Osteoblast (primary cell): ENCODE results near the gene FTO. TPM values are rescaled to one million over a fixed set of nuclear protein-coding genes. Genes with fewer than 3 reads are reported as not detected.
A peak's percentile ranks its signal among the peaks of the same experiment; 100 is the strongest.

ENCODE experiments used
- DNase-seq: peaks from one replicate; pipeline ENCODE4 v3.0.0; 2011; ENCODE audit warnings: low spot score, mixed read lengths; ENCODE audit not compliant: insufficient read length; ENCODE audit errors: missing footprints
- H2AFZ ChIP-seq: 2 replicates; pipeline ENCODE4 v1.6.0; 2011; ENCODE audit warnings: mild to moderate bottlenecking, low read length
- H3K27ac ChIP-seq: 2 replicates; pipeline ENCODE4 v1.5.1; 2011; ENCODE audit warnings: mild to moderate bottlenecking, low read depth, low read length, moderate library complexity
- H3K27me3 ChIP-seq: 2 replicates; pipeline ENCODE4 v1.6.0; 2012; ENCODE audit warnings: mild to moderate bottlenecking, control low read depth, inconsistent platforms, low read length, moderate library complexity; ENCODE audit not compliant: insufficient read depth
- H3K36me3 ChIP-seq: 2 replicates; pipeline ENCODE4 v1.5.1; 2011; ENCODE audit warnings: mild to moderate bottlenecking, low read length, control low read depth, moderate library complexity; ENCODE audit not compliant: insufficient read depth
- H3K4me1 ChIP-seq: 2 replicates; pipeline ENCODE4 v1.5.1; 2011; ENCODE audit warnings: mild to moderate bottlenecking, low read length, control low read depth, moderate library complexity; ENCODE audit not compliant: insufficient read depth
- H3K4me2 ChIP-seq: 2 replicates; pipeline ENCODE4 v1.6.0; 2011; ENCODE audit warnings: mild to moderate bottlenecking, low read length; ENCODE audit not compliant: insufficient read depth
- H3K4me3 ChIP-seq: fragments of 200-600 bp; sonication (generic); 3 replicates; pipeline ENCODE4 v1.5.1; 2012; ENCODE audit warnings: mild to moderate bottlenecking, low read length, inconsistent platforms; ENCODE audit not compliant: insufficient read depth
- H3K79me2 ChIP-seq: 2 replicates; pipeline ENCODE4 v1.6.0; 2012; ENCODE audit warnings: mild to moderate bottlenecking, low read length, control low read depth, inconsistent platforms; ENCODE audit not compliant: insufficient read depth
- H3K9me3 ChIP-seq: 2 replicates; pipeline ENCODE4 v1.5.1; 2011; ENCODE audit warnings: low read depth, low read length, control low read depth
- H4K20me1 ChIP-seq: 2 replicates; pipeline ENCODE4 v1.6.0; 2012; ENCODE audit warnings: mild to moderate bottlenecking, low read length, control low read depth; ENCODE audit not compliant: insufficient read depth
- total RNA-seq: library from RNA; depleted of rRNA; stranded (reverse); fragments of >200 nt; gene quantifications from 2 replicates; pipeline ENCODE4 v1.2.3, GENCODE V29; 2012
- TF ChIP-seq, protein P1 (sequence below): IDR thresholded peaks from 2 replicates; pipeline ENCODE4 v1.5.1; 2011; ENCODE audit warnings: mild to moderate bottlenecking, low read depth, low read length, moderate library complexity; ENCODE audit errors: extremely low read depth

Gene FTO
- total RNA-seq, 1 donor = 152 TPM

DNA sequence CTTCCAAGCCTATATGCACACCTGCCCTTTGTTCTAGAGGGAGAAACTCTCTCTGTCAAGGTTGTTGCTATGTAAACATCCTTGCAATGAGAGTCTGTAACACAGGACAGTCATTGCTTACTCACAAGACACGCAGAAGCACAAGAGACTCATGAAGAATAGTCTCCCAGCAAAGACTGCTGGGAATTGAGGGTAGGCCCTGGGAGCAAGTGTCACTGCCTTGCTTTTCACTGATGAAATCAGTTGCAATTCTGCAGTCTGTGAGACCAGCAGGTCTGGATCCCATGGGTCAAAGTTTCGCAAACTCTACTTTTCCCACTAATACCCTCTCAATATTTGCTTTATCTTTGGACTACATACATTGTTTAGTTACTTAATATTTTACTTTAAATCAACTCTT is 177.4 kb downstream of the FTO start:
- Histone ChIP-seq H3K4me3 (no peak overlapping the region), H3K9me3 (no peaks in the 10 kb centered on the region), H3K4me2 (no peak overlapping the region), H3K4me1 (peaks cover 15% of the 10 kb centered on the region), H3K27ac (peak overlapping the region; percentile 68), H2AFZ (no peak overlapping the region), H3K36me3 (peaks cover 10% of the 10 kb centered on the region), H3K79me2 (no peaks in the 10 kb centered on the region), H3K27me3 (no peaks in the 10 kb centered on the region), H4K20me1 (no peaks in the 10 kb centered on the region)
- peak; percentile 53 for DNase-seq
- TF ChIP-seq, protein P1, sequence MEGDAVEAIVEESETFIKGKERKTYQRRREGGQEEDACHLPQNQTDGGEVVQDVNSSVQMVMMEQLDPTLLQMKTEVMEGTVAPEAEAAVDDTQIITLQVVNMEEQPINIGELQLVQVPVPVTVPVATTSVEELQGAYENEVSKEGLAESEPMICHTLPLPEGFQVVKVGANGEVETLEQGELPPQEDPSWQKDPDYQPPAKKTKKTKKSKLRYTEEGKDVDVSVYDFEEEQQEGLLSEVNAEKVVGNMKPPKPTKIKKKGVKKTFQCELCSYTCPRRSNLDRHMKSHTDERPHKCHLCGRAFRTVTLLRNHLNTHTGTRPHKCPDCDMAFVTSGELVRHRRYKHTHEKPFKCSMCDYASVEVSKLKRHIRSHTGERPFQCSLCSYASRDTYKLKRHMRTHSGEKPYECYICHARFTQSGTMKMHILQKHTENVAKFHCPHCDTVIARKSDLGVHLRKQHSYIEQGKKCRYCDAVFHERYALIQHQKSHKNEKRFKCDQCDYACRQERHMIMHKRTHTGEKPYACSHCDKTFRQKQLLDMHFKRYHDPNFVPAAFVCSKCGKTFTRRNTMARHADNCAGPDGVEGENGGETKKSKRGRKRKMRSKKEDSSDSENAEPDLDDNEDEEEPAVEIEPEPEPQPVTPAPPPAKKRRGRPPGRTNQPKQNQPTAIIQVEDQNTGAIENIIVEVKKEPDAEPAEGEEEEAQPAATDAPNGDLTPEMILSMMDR = no peak

DNA sequence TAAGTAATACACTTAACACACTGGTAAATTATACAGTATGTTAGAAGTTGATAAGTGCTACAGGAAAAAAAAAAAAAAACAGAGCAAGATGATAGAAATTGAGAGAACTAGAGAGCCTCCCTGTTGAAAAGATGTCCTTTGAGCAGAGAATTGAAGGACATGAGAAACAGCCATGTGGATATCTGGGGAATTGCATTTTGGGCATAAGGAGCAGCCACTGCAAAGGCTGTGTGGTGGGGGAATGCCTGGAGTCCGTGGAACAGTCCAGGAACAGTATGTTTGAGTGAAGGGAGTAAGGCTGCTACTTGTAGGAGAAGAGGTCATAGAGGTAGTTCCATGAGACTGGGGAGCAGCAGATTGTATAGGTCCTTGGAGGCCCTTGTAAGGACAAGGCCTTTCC is 178.4 kb downstream of the FTO start:
- H3K27me3 ChIP-seq = no peaks in the 10 kb centered on the region

DNA sequence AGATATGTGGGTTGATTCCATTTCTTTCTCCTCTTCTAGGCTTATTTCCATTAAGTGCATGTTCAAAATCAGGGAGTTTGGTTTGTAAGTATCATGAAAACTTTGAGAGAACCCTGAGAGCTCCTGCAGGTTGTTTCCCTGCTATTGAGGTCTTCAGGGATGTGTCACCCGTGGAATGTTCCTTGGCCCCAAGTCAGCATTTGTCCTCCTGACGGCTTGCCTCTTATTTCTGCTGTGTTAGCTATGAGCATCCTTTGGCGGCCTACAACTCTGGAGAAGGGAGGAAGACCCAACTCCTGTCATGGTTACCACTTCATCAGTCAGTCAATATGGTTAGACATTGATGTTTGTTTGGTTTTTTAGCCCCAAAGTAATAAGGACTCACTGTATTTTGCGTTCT is 180.8 kb downstream of the FTO start:
- Histone ChIP-seq H3K4me3 (no peak overlapping the region), H3K9me3 (no peaks in the 10 kb centered on the region), H3K27ac (no peak overlapping the region), H2AFZ (no peak overlapping the region), H3K36me3 (peaks cover 16% of the 10 kb centered on the region), H3K4me1 (peaks cover 9% of the 10 kb centered on the region), H3K79me2 (no peaks in the 10 kb centered on the region), H3K4me2 (no peak overlapping the region), H3K27me3 (no peaks in the 10 kb centered on the region), H4K20me1 (no peaks in the 10 kb centered on the region)
- DNase-seq = no peak
- TF ChIP-seq, protein P1 = no peak

More for the DNA sequence above, 178.4 kb downstream of the FTO start:
- no peak overlapping the region for H2AFZ ChIP-seq
- H3K4me3 ChIP-seq = no peak overlapping the region
- H4K20me1 ChIP-seq = no peaks in the 10 kb centered on the region
- peaks cover 10% of the 10 kb centered on the region for H3K36me3 ChIP-seq
- no peak for DNase-seq
- H3K27ac ChIP-seq = peak overlapping the region; percentile 68
- no peaks in the 10 kb centered on the region for H3K9me3 ChIP-seq
- peaks cover 15% of the 10 kb centered on the region for H3K4me1 ChIP-seq
- no peak overlapping the region for H3K4me2 ChIP-seq
- TF ChIP-seq, protein P1 = no peak
- H3K79me2 ChIP-seq = no peaks in the 10 kb centered on the region

DNA sequence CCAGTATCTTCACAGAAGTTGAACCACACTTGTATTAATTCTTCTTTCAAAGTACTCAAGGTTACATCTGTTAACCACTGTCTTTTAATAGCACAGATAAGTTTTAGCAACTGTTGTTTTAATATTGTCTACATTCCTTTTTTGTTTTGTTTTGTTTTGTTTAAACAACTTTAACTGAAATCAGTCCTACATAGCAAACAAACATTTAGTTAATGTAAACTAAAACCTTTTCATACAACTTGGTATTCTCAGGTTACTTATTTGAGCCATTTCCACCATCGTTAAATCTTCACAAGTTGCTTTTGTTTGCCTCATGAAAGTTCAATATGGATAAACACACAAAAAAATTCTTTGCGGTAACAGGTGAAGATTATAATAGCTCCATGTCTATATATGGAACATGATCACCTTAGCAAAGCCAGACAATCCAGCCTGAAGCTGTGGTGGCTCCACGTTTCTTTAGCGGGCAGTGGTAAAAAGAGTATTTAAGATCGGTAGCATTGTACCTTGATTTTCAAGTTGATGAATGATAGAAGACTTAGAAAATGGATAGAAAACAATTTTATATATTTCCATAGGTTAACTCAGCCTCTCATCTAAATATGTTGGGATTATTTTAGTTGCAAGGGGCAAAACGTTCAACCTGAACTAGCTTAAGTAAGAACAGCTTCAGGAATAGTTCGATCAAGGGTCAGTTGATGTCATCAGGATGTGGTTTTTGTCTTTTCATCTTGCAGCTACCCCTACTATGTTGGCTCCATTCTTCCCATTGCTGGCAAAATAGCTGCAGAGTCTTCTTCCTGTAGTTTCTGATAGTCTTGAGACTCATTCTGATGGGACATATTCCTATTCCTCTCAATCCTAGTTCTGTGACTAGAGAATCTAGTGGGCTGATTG is 182.8 kb downstream of the FTO start:
- peaks cover 4% of the 10 kb centered on the region for H3K4me1 ChIP-seq
- H3K36me3 ChIP-seq = peaks cover 8% of the 10 kb centered on the region
- DNase-seq = peak; percentile 19
- H3K27me3 ChIP-seq = no peaks in the 10 kb centered on the region
- H3K4me2 ChIP-seq = no peak overlapping the region
- H3K9me3 ChIP-seq = no peaks in the 10 kb centered on the region
- no peak overlapping the region for H3K4me3 ChIP-seq
- H2AFZ ChIP-seq = no peak overlapping the region
- H4K20me1 ChIP-seq = no peaks in the 10 kb centered on the region
- TF ChIP-seq, protein P1 = no peak
- H3K27ac ChIP-seq = no peak overlapping the region
- no peaks in the 10 kb centered on the region for H3K79me2 ChIP-seq
